HG02798 (cell line): ENCODE measurements around the gene MLLT3.

Experiments
- ATAC-seq: cut with Tn5 transposase; IDR thresholded peaks from one replicate; pipeline ENCODE4 v1.9.1; 2021; ENCODE audit warnings: mild to moderate bottlenecking; ENCODE audit not compliant: unreplicated experiment, poor library complexity

MLLT3 gene

GRCh38 chr9:20321423-20322082 is 300.7 kb downstream of the MLLT3 start:
- no peak for ATAC-seq

- no peak for ATAC-seq
These were observed 301.4 kb downstream of the MLLT3 start for GRCh38 chr9:20320921-20321320.

GRCh38 chr9:20319641-20320337 is 302.5 kb downstream of the MLLT3 start:
- ATAC-seq: peak; percentile 63

GRCh38 chr9:20319241-20319640 is 303.1 kb downstream of the MLLT3 start:
- no peak for ATAC-seq

- ATAC-seq: no peak
These were observed 304.6 kb downstream of the MLLT3 start for GRCh38 chr9:20317701-20318100.

GRCh38 chr9:20316372-20316771 is 305.9 kb downstream of the MLLT3 start:
- no peak for ATAC-seq

GRCh38 chr9:20315677-20316076 is 306.6 kb downstream of the MLLT3 start:
- no peak for ATAC-seq

- no peak for ATAC-seq
These were observed 307.3 kb downstream of the MLLT3 start for GRCh38 chr9:20314981-20315380.

- no peak for ATAC-seq
These were observed 308.9 kb downstream of the MLLT3 start for GRCh38 chr9:20313415-20313814.

GRCh38 chr9:20312732-20313131 is 309.6 kb downstream of the MLLT3 start:
- no peak for ATAC-seq

- ATAC-seq: no peak
These were observed 312.3 kb downstream of the MLLT3 start for GRCh38 chr9:20310024-20310423.

GRCh38 chr9:20309124-20309523 is 313.2 kb downstream of the MLLT3 start:
- ATAC-seq: no peak

GRCh38 chr9:20307621-20308020 is 314.7 kb downstream of the MLLT3 start:
- ATAC-seq: no peak

GRCh38 chr9:20305452-20305851 is 316.8 kb downstream of the MLLT3 start:
- no peak for ATAC-seq

- ATAC-seq: no peak
These were observed 318.3 kb downstream of the MLLT3 start for GRCh38 chr9:20303996-20304395.

- ATAC-seq: no peak
These were observed 319.2 kb downstream of the MLLT3 start for GRCh38 chr9:20303066-20303465.

GRCh38 chr9:20302197-20302596 is 320.1 kb downstream of the MLLT3 start:
- ATAC-seq: no peak

GRCh38 chr9:20300430-20301115 is 321.7 kb downstream of the MLLT3 start:
- ATAC-seq: no peak

GRCh38 chr9:20297646-20298084 is 324.6 kb downstream of the MLLT3 start:
- no peak for ATAC-seq

GRCh38 chr9:20295555-20295954 is 326.7 kb downstream of the MLLT3 start:
- no peak for ATAC-seq

GRCh38 chr9:20294046-20294750 is 328.1 kb downstream of the MLLT3 start:
- ATAC-seq: no peak
